HepG2 (cell line): Measurements from ENCODE around the gene URB1. TPM values are rescaled to one million over a fixed set of nuclear protein-coding genes. Genes with fewer than 3 reads are reported as not detected.

ENCODE experiments used
- HMGA1 ChIP-seq: sonication (generic); formaldehyde crosslinking; conservative IDR thresholded peaks from 2 replicates; pipeline ENCODE4 v1.4.0; 2020; ENCODE audit warnings: missing genetic modification reagents
- MXI1 ChIP-seq: IDR thresholded peaks from 3 replicates; pipeline ENCODE4 v1.6.1; 2012; ENCODE audit warnings: low read depth, low read length, inconsistent platforms, borderline replicate concordance
- PAF1 ChIP-seq: IDR thresholded peaks from 2 replicates; pipeline ENCODE4 v1.6.1; 2016; ENCODE audit warnings: missing genetic modification reagents, missing compliant biosample characterization
- SP1 ChIP-seq, 2 experiments: fragments of 450-650 bp in 1 of 2; sonication (generic) in 1 of 2; formaldehyde crosslinking in 1 of 2; IDR thresholded peaks; 2 replicates each; pipeline versions ENCODE4 v1.4.0 to v1.6.1; 2016 to 2020; ENCODE audit warnings: missing genetic modification reagents in 1 of 2
- ZEB1 ChIP-seq: IDR thresholded peaks from 2 replicates; pipeline ENCODE4 v1.6.1; 2012; ENCODE audit warnings: mild to moderate bottlenecking, low read depth, inconsistent platforms; ENCODE audit not compliant: insufficient replicate concordance
- ZNF547 ChIP-seq: sonication (generic); formaldehyde crosslinking; IDR thresholded peaks from 2 replicates; pipeline ENCODE4 v1.5.1; 2020; ENCODE audit warnings: mild to moderate bottlenecking, missing genetic modification reagents
- polyA plus RNA-seq, 8 experiments: library from polyadenylated mRNA; depleted of rRNA in 3 of 8; stranded (reverse) in 7 of 8; unstranded in 1 of 8; fragments of >200 nt; fragmentation: Illumina TruSeq in 4 of 8; extraction: Trizol in 4 of 8; gene quantifications; 2 replicates each; pipeline versions ENCODE4 v1.2.1 to v1.2.3, GENCODE V29; 2011 to 2016; ENCODE audit warnings: low read depth in 4 of 8, missing spikeins in 1 of 8, mixed read lengths in 1 of 8; ENCODE audit not compliant: insufficient read depth in 1 of 8
- total RNA-seq, 5 experiments: library from RNA; depleted of rRNA; stranded (reverse); fragments of >200 nt; fragmentation: Illumina TruSeq; extraction: Trizol; gene quantifications; 2 replicates each; pipeline ENCODE4 v1.2.3, GENCODE V29; 2016; ENCODE audit warnings: low read depth in 1 of 5
- TF ChIP-seq, protein P1 (sequence below): sonication (generic); formaldehyde crosslinking; IDR thresholded peaks from 2 replicates; pipeline ENCODE4 v1.5.0; 2020; ENCODE audit warnings: mild to moderate bottlenecking, missing genetic modification reagents, borderline replicate concordance
- TF ChIP-seq, protein P2 (sequence below): sonication (generic); formaldehyde crosslinking; IDR thresholded peaks from 2 replicates; pipeline ENCODE4 v1.8.1; 2023; ENCODE audit warnings: mild to moderate bottlenecking, moderate library complexity, missing genetic modification reagents
- TF ChIP-seq, protein P3 (sequence below): sonication (generic); formaldehyde crosslinking; IDR thresholded peaks from 2 replicates; pipeline ENCODE4 v1.4.0; 2020; ENCODE audit warnings: low read depth, missing genetic modification reagents
- TF ChIP-seq, protein P4 (sequence below): sonication (generic); formaldehyde crosslinking; IDR thresholded peaks from 2 replicates; pipeline ENCODE4 v1.5.1; 2020; ENCODE audit warnings: mild to moderate bottlenecking, missing genetic modification reagents, borderline replicate concordance

URB1 gene
- total and polyA plus RNA-seq, 2 of the 13 experiments (the other 11 are each of a cell fraction or from before 2014, with no cell fraction given): 4.5 to 16.7 TPM

DNA sequence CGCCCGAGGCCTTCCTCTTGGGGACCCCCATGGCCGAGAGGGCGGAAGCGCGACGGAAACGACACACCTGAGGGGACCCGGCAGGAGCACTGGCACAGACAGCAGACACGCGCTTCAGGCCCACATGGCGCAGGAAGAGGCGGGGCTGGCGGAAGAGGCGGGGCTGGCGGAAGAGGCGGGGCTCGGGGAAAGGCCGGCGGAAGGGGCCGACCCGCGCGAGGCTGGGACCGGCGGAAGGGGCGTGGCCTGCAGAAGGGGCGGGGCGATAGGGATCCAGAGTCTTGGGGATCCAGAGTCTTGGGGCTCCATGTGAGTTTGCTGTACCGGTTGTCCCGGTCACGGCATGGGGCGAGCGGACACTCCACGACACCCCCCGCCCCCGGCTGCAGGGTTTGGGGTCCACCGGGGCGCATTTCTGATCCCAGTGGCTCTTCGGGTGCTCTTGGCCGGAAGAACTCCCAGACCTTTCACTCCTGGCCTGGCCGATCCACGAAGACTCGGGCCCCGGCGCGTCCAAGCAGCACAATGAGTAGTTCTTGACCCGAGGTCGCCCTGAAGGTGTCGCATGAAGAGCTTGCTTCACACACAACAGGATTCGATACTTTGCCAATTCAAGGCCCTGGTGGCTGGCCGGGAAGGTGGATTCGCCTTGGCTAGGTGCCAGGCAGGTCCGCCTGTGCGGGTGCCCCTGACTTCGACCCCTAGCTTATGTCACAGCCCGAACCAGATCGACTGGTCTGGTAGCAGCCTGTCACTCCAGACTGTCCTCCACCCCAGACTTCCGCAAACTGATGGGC lies at the start of gene URB1 (continued):
- TF ChIP-seq, protein P1, sequence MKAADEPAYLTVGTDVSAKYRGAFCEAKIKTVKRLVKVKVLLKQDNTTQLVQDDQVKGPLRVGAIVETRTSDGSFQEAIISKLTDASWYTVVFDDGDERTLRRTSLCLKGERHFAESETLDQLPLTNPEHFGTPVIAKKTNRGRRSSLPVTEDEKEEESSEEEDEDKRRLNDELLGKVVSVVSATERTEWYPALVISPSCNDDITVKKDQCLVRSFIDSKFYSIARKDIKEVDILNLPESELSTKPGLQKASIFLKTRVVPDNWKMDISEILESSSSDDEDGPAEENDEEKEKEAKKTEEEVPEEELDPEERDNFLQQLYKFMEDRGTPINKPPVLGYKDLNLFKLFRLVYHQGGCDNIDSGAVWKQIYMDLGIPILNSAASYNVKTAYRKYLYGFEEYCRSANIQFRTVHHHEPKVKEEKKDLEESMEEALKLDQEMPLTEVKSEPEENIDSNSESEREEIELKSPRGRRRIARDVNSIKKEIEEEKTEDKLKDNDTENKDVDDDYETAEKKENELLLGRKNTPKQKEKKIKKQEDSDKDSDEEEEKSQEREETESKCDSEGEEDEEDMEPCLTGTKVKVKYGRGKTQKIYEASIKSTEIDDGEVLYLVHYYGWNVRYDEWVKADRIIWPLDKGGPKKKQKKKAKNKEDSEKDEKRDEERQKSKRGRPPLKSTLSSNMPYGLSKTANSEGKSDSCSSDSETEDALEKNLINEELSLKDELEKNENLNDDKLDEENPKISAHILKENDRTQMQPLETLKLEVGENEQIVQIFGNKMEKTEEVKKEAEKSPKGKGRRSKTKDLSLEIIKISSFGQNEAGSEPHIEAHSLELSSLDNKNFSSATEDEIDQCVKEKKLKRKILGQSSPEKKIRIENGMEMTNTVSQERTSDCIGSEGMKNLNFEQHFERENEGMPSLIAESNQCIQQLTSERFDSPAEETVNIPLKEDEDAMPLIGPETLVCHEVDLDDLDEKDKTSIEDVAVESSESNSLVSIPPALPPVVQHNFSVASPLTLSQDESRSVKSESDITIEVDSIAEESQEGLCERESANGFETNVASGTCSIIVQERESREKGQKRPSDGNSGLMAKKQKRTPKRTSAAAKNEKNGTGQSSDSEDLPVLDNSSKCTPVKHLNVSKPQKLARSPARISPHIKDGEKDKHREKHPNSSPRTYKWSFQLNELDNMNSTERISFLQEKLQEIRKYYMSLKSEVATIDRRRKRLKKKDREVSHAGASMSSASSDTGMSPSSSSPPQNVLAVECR (CRISPR knock-in tag): peak; percentile 99
- peak; percentile 100 for TF ChIP-seq MXI1
- TF ChIP-seq, protein P2, sequence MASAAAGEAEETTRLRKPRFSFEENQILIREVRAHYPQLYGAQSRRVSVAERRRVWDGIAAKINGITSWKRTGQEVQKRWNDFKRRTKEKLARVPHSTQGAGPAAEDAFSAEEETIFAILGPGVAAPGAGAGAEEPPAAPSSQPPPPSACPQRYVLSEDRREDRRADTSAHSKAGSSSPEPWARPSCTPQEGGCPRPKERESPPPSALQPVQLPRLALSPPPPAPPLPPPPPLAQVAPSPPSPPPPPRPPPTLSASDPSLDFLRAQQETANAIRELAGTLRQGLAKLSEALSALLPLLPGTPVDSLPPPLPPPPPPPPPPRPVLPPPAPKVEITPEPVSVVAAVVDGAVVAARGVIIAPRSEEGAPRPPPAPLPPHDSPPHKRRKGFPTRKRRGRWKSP (CRISPR knock-in tag): peak; percentile 81
- TF ChIP-seq PAF1 (CRISPR knock-in tag): no peak
- no peak for TF ChIP-seq SP1 (IDR thresholded peaks at IDR 0.05)
- TF ChIP-seq SP1 (CRISPR knock-in tag; IDR thresholded peaks at IDR 0.05): peak; percentile 89
- TF ChIP-seq, protein P3, sequence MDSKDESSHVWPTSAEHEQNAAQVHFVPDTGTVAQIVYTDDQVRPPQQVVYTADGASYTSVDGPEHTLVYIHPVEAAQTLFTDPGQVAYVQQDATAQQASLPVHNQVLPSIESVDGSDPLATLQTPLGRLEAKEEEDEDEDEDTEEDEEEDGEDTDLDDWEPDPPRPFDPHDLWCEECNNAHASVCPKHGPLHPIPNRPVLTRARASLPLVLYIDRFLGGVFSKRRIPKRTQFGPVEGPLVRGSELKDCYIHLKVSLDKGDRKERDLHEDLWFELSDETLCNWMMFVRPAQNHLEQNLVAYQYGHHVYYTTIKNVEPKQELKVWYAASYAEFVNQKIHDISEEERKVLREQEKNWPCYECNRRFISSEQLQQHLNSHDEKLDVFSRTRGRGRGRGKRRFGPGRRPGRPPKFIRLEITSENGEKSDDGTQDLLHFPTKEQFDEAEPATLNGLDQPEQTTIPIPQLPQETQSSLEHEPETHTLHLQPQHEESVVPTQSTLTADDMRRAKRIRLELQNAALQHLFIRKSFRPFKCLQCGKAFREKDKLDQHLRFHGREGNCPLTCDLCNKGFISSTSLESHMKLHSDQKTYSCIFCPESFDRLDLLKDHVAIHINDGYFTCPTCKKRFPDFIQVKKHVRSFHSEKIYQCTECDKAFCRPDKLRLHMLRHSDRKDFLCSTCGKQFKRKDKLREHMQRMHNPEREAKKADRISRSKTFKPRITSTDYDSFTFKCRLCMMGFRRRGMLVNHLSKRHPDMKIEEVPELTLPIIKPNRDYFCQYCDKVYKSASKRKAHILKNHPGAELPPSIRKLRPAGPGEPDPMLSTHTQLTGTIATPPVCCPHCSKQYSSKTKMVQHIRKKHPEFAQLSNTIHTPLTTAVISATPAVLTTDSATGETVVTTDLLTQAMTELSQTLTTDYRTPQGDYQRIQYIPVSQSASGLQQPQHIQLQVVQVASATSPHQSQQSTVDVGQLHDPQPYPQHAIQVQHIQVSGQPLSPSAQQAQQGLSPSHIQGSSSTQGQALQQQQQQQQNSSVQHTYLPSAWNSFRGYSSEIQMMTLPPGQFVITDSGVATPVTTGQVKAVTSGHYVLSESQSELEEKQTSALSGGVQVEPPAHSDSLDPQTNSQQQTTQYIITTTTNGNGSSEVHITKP (CRISPR knock-in tag): 0 out of 2 replicates have a peak, but pooled peaks have one; percentile 37
- TF ChIP-seq, protein P4, sequence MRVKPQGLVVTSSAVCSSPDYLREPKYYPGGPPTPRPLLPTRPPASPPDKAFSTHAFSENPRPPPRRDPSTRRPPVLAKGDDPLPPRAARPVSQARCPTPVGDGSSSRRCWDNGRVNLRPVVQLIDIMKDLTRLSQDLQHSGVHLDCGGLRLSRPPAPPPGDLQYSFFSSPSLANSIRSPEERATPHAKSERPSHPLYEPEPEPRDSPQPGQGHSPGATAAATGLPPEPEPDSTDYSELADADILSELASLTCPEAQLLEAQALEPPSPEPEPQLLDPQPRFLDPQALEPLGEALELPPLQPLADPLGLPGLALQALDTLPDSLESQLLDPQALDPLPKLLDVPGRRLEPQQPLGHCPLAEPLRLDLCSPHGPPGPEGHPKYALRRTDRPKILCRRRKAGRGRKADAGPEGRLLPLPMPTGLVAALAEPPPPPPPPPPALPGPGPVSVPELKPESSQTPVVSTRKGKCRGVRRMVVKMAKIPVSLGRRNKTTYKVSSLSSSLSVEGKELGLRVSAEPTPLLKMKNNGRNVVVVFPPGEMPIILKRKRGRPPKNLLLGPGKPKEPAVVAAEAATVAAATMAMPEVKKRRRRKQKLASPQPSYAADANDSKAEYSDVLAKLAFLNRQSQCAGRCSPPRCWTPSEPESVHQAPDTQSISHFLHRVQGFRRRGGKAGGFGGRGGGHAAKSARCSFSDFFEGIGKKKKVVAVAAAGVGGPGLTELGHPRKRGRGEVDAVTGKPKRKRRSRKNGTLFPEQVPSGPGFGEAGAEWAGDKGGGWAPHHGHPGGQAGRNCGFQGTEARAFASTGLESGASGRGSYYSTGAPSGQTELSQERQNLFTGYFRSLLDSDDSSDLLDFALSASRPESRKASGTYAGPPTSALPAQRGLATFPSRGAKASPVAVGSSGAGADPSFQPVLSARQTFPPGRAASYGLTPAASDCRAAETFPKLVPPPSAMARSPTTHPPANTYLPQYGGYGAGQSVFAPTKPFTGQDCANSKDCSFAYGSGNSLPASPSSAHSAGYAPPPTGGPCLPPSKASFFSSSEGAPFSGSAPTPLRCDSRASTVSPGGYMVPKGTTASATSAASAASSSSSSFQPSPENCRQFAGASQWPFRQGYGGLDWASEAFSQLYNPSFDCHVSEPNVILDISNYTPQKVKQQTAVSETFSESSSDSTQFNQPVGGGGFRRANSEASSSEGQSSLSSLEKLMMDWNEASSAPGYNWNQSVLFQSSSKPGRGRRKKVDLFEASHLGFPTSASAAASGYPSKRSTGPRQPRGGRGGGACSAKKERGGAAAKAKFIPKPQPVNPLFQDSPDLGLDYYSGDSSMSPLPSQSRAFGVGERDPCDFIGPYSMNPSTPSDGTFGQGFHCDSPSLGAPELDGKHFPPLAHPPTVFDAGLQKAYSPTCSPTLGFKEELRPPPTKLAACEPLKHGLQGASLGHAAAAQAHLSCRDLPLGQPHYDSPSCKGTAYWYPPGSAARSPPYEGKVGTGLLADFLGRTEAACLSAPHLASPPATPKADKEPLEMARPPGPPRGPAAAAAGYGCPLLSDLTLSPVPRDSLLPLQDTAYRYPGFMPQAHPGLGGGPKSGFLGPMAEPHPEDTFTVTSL (CRISPR knock-in tag): 0 out of 2 replicates have a peak, but pooled peaks have one; percentile 39
- TF ChIP-seq ZNF547: no peak
- peak; percentile 64 for TF ChIP-seq ZEB1
- TF ChIP-seq HMGA1 (CRISPR knock-in tag): no peak
